Activated CD4-positive, CD25-positive, alpha-beta regulatory T cell (primary cell): ENCODE measurements around the gene ATG7.

Experiments
- DNase-seq, 4 experiments: peaks; one replicate each; lab custom pipeline; 2025; lab: John Stamatoyannopoulos, UW

ATG7 gene

GRCh38 chr3:11356269-11356668 lies 84.1 kb downstream of the ATG7 start:
- DNase-seq, result no peak

- DNase-seq, result no peak
These were observed 90.4 kb downstream of the ATG7 start for GRCh38 chr3:11362600-11362999.

- no peak for DNase-seq
These were observed 91.5 kb downstream of the ATG7 start for GRCh38 chr3:11363715-11364114.

- DNase-seq, result no peak
These were observed 92.0 kb downstream of the ATG7 start for GRCh38 chr3:11364181-11364580.

GRCh38 chr3:11367143-11367693 lies 95.0 kb downstream of the ATG7 start:
- no peak for DNase-seq

GRCh38 chr3:11370191-11370590 lies 98.0 kb downstream of the ATG7 start:
- no peak for DNase-seq

GRCh38 chr3:11370966-11371365 lies 98.8 kb downstream of the ATG7 start:
- DNase-seq, result no peak

GRCh38 chr3:11371747-11372146 lies 99.5 kb downstream of the ATG7 start:
- no peak for DNase-seq

- no peak for DNase-seq
These were observed 101.0 kb downstream of the ATG7 start for GRCh38 chr3:11373235-11373634.

GRCh38 chr3:11373654-11374053 lies 101.5 kb downstream of the ATG7 start:
- DNase-seq, result no peak

- DNase-seq, result no peak
These were observed 103.3 kb downstream of the ATG7 start for GRCh38 chr3:11375333-11376088.

GRCh38 chr3:11377719-11378118 lies 105.5 kb downstream of the ATG7 start:
- DNase-seq, result no peak

- DNase-seq, result no peak
These were observed 107.1 kb downstream of the ATG7 start for GRCh38 chr3:11379238-11379823.

GRCh38 chr3:11379824-11380701 lies 107.9 kb downstream of the ATG7 start:
- DNase-seq, result no peak

GRCh38 chr3:11381141-11381540 lies 108.9 kb downstream of the ATG7 start:
- no peak for DNase-seq

- no peak for DNase-seq
These were observed 109.4 kb downstream of the ATG7 start for GRCh38 chr3:11381563-11381962.

GRCh38 chr3:11382146-11382745 lies 110.0 kb downstream of the ATG7 start:
- no peak for DNase-seq

- no peak for DNase-seq
These were observed 111.9 kb downstream of the ATG7 start for GRCh38 chr3:11384074-11384473.

GRCh38 chr3:11385326-11385725 lies 113.1 kb downstream of the ATG7 start:
- no peak for DNase-seq

GRCh38 chr3:11385891-11386290 lies 113.7 kb downstream of the ATG7 start:
- no peak for DNase-seq

- no peak for DNase-seq
These were observed 114.4 kb downstream of the ATG7 start for GRCh38 chr3:11386465-11387113.
